K562 (cell line): ENCODE results near the gene SCYL1. TPM values are rescaled to one million over a fixed set of nuclear protein-coding genes. Genes with fewer than 3 reads are reported as not detected.

Source experiments
- BCOR ChIP-seq: fragments of 450-650 bp; IDR thresholded peaks from 2 replicates; pipeline ENCODE4 v1.6.1; 2016
- EZH2 ChIP-seq: IDR thresholded peaks from 2 replicates; pipeline ENCODE4 v1.6.1; 2012; ENCODE audit warnings: low read depth, mild to moderate bottlenecking, inconsistent platforms, low read length, borderline replicate concordance
- GTF3C2 ChIP-seq: IDR thresholded peaks from 3 replicates; pipeline ENCODE4 v1.6.1; 2011; ENCODE audit warnings: borderline replicate concordance, mild to moderate bottlenecking, moderate library complexity; ENCODE audit not compliant: insufficient read length; ENCODE audit errors: extremely low read depth
- HDAC2 ChIP-seq: fragments of 450-650 bp; IDR thresholded peaks from 2 replicates; pipeline ENCODE4 v1.6.1; 2016; ENCODE audit warnings: mild to moderate bottlenecking
- NR0B1 ChIP-seq: fragments of 450-650 bp; IDR thresholded peaks from one replicate; pipeline ENCODE4 v1.6.1; 2018; ENCODE audit warnings: mild to moderate bottlenecking, moderate library complexity; ENCODE audit not compliant: partially characterized antibody
- POLR2H ChIP-seq: IDR thresholded peaks from 2 replicates; pipeline ENCODE4 v1.6.1; 2016; ENCODE audit warnings: missing genetic modification characterization, low read depth, mild to moderate bottlenecking, control low read depth, missing compliant biosample characterization, moderate library complexity
- PYGO2 ChIP-seq: fragments of 450-650 bp; IDR thresholded peaks from 2 replicates; pipeline ENCODE4 v1.6.1; 2016; ENCODE audit warnings: mild to moderate bottlenecking, missing genetic modification characterization, moderate library complexity, missing compliant biosample characterization
- RNF219 ChIP-seq: fragments of 250-450 bp; sonication (Bioruptor Pico); IDR thresholded peaks from 2 replicates; pipeline ENCODE4 v1.5.0; 2022; ENCODE audit warnings: mild to moderate bottlenecking
- SMC3 ChIP-seq: conservative IDR thresholded peaks from 2 replicates; pipeline ENCODE4 v1.6.1; 2011; ENCODE audit warnings: low read depth, low read length, improper control_type of control experiment; ENCODE audit not compliant: insufficient read depth
- TCF7L2 ChIP-seq: fragments of 150-350 bp; IDR thresholded peaks from 2 replicates; pipeline ENCODE4 v1.6.1; 2016; ENCODE audit warnings: low read depth, mild to moderate bottlenecking, low read length, moderate library complexity
- TSHZ1 ChIP-seq: fragments of 250-450 bp; sonication (Bioruptor Pico); IDR thresholded peaks from 2 replicates; pipeline ENCODE4 v1.4.0; 2020; ENCODE audit warnings: mild to moderate bottlenecking, moderate library complexity
- ZEB2 ChIP-seq: fragments of 450-650 bp; IDR thresholded peaks from 2 replicates; pipeline ENCODE4 v1.6.1; 2016
- ZFX ChIP-seq: sonication (generic); formaldehyde crosslinking; IDR thresholded peaks from 2 replicates; pipeline ENCODE4 v1.8.0; 2022; ENCODE audit warnings: mild to moderate bottlenecking, missing genetic modification reagents, moderate library complexity
- ZKSCAN3 ChIP-seq: fragments of 250-450 bp; sonication (Bioruptor Pico); IDR thresholded peaks from 2 replicates; pipeline ENCODE4 v1.4.0; 2020
- ZNF282 ChIP-seq: sonication (generic); formaldehyde crosslinking; IDR thresholded peaks from 2 replicates; pipeline ENCODE4 v1.8.1; 2023; ENCODE audit warnings: missing genetic modification reagents
- ZNF655 ChIP-seq: fragments of 250-450 bp; sonication (Bioruptor Pico); IDR thresholded peaks from 2 replicates; pipeline ENCODE4 v1.5.0; 2021
- polyA plus RNA-seq, 8 experiments: library from polyadenylated mRNA; depleted of rRNA in 4 of 8; stranded (reverse) in 5 of 8; unstranded in 3 of 8; fragments of >200 nt; fragmentation: Nextera tagmentation in 2 of 8; fragmentation: Illumina TruSeq in 1 of 8; extraction: Ambion mirVana in 2 of 8; extraction: Trizol in 1 of 8; gene quantifications; 2 replicates each; pipeline versions ENCODE4 v1.2.1 to v1.2.3, GENCODE V29; 2011 to 2014; ENCODE audit warnings: inconsistent platforms in 1 of 8, missing spikeins in 1 of 8
- total RNA-seq, 7 experiments: library from RNA; depleted of rRNA in 6 of 7; stranded (reverse); fragments of >200 nt in 6 of 7; fragmentation: Illumina TruSeq in 2 of 7; extraction: Trizol in 2 of 7; gene quantifications; 2 replicates each; pipeline versions ENCODE4 v1.2.1 to v1.2.3, GENCODE V29; 2011 to 2021; ENCODE audit warnings: low replicate concordance in 1 of 7

The SCYL1 gene
- total and polyA plus RNA-seq, 9 of the 15 experiments (the other 6 are each of a cell fraction or from before 2014, with no cell fraction given), result 1.9 to 145 (median 57.6) TPM

GRCh38 chr11:65524741-65525545 is at the start of gene SCYL1 (continued):
- TF ChIP-seq NR0B1, result no peak
- no peak for TF ChIP-seq GTF3C2
- TF ChIP-seq RNF219 (CRISPR knock-in tag), result no peak
- TF ChIP-seq TSHZ1 (CRISPR knock-in tag), result no peak
- no peak for TF ChIP-seq ZKSCAN3 (CRISPR knock-in tag)
- no peak for TF ChIP-seq SMC3
- TF ChIP-seq HDAC2, result no peak
- TF ChIP-seq ZNF282, result no peak; the same call in 1 of the 2 replicates
- TF ChIP-seq TCF7L2, result no peak
- no peak for TF ChIP-seq PYGO2 (tag)
- TF ChIP-seq ZNF655, result no peak
- TF ChIP-seq ZEB2, result no peak
- TF ChIP-seq BCOR, result no peak
- TF ChIP-seq EZH2, result no peak
- peak; percentile 100 for TF ChIP-seq ZFX (CRISPR knock-in tag)
- no peak for TF ChIP-seq POLR2H (tag)
